ENCODE data around the gene SAMD11.
"Not testable (repeated sequence)": the region's sequence is repeated elsewhere in the genome, so short reads cannot be mapped to it uniquely, and the experiment has no call there.

Gene SAMD11

GRCh38 chr1:966135-966703, 42.5 kb downstream of the SAMD11 start, which contains the start of gene PLEKHN1:
PLEKHN1 (plus strand) TSS chr1:966482; CDS start chr1:966532, 50 bp downstream.
- no peak for DNase-seq

GRCh38 chr1:966704-967300, 43.1 kb downstream of the SAMD11 start:
- DNase-seq: peak; percentile 63

- DNase-seq: no peak
Measured at GRCh38 chr1:967466-968343, 44.0 kb downstream of the SAMD11 start.

GRCh38 chr1:969260-969855, 45.6 kb downstream of the SAMD11 start:
- no peak for DNase-seq

- no peak for DNase-seq
Measured at GRCh38 chr1:970242-970972, 46.7 kb downstream of the SAMD11 start.

GRCh38 chr1:970973-971730, 47.4 kb downstream of the SAMD11 start:
- DNase-seq: no peak

GRCh38 chr1:971751-972506, 48.2 kb downstream of the SAMD11 start:
- DNase-seq: no peak

- no peak for DNase-seq
Measured at GRCh38 chr1:972726-973458, 49.2 kb downstream of the SAMD11 start.

- no peak for DNase-seq
Measured at GRCh38 chr1:973459-974292, 50.0 kb downstream of the SAMD11 start.

GRCh38 chr1:974293-974640, 50.5 kb downstream of the SAMD11 start:
- no peak for DNase-seq

GRCh38 chr1:974687-975328, 51.1 kb downstream of the SAMD11 start:
- no peak for DNase-seq

- DNase-seq: no peak
Measured at GRCh38 chr1:975365-975764, 51.6 kb downstream of the SAMD11 start.

GRCh38 chr1:975896-976683, 52.4 kb downstream of the SAMD11 start:
- DNase-seq: peak; percentile 90

- DNase-seq: not testable (repeated sequence)
Measured at GRCh38 chr1:976791-977190, 53.1 kb downstream of the SAMD11 start.

GRCh38 chr1:978069-978834, 54.5 kb downstream of the SAMD11 start:
- DNase-seq: no peak

GRCh38 chr1:978835-979743, 55.4 kb downstream of the SAMD11 start:
- no peak for DNase-seq

- no peak for DNase-seq
Measured at GRCh38 chr1:979744-980072, 56.0 kb downstream of the SAMD11 start.

Measured in NCI-H82 (cell line).